LNCAP (cell line): ENCODE data around the gene A4GNT.

Source experiments
- TF ChIP-seq, protein P1 (sequence below): fragments of 450-650 bp; IDR thresholded peaks from 2 replicates; pipeline ENCODE4 v1.5.1; 2017; ENCODE audit warnings: mild to moderate bottlenecking

A4GNT gene

DNA sequence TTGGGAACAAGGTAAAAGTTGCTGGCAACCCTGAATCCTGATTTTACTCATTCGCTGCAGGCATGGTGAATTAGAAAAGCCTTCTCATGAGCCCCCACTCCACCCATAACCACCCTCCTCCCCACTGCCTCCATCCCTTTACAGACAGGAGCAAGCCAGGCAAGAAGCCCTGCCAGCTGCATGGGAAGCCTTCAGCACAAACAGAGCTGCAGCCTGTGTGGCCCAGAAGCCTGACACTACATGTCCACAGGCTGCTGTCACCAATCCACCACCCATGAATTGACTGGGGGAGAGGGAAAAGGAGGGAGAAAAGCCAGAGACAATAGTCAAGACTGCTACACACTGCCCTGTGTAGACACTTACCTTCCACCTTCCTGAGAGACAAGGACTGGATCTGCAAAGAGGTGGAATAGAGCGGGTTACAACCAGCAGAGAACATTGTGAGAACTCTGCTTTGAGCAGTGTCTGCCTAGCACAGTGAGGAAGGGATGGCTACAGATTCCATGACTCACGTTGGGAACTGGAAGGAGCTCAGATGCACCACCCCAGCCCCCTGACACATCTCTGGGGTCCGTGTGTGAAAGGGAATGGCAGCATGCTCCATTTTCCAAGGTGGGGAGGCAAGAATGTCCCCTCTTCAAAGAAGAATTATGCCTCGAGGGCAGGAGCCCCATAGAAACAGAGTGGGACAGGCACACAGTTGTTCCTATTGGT lies 50.7 kb downstream of the A4GNT start:
- TF ChIP-seq, protein P1, sequence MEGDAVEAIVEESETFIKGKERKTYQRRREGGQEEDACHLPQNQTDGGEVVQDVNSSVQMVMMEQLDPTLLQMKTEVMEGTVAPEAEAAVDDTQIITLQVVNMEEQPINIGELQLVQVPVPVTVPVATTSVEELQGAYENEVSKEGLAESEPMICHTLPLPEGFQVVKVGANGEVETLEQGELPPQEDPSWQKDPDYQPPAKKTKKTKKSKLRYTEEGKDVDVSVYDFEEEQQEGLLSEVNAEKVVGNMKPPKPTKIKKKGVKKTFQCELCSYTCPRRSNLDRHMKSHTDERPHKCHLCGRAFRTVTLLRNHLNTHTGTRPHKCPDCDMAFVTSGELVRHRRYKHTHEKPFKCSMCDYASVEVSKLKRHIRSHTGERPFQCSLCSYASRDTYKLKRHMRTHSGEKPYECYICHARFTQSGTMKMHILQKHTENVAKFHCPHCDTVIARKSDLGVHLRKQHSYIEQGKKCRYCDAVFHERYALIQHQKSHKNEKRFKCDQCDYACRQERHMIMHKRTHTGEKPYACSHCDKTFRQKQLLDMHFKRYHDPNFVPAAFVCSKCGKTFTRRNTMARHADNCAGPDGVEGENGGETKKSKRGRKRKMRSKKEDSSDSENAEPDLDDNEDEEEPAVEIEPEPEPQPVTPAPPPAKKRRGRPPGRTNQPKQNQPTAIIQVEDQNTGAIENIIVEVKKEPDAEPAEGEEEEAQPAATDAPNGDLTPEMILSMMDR, result no peak

DNA sequence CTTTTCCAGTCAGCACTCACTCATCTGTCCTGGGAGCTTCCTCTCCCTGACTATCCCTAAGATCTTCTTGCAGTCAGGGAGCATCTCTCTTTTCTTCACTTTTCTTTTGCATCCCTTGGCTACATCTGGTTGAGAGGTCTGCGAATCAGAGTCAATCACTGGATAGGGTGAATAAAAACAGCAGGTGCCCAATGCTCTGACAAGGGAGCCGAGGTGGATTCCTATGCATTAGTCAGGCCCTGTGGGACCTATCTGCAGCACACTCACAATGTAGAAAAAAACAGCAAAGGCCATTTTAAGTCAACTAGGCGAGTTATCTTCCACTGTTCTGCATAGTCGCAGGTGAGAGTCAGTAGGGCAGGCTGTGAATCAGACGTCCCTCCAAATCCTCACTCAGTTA lies 52.3 kb downstream of the A4GNT start:
- TF ChIP-seq, protein P1, result no peak

DNA sequence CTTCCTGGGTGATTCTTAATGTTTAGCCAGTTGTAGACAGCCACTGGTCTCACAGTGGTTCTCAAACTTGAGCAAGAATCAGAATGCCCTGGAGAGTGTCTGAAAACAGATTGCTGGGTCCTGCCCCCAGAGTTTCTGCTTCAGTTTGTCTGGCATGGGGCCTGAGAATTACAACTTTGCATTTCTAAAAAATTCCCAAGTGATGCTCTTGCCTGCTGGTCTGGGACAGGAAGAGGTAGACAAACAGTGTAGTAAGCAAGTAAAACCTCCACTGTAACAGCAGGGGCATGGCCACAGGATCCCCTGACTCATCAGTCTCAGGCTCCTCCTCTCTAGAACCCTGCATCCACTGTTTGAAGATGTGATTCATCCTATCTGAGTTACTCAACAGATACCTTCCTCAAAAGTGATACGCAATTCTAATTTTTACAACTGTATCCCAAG lies 53.3 kb downstream of the A4GNT start:
- TF ChIP-seq, protein P1, result no peak

DNA sequence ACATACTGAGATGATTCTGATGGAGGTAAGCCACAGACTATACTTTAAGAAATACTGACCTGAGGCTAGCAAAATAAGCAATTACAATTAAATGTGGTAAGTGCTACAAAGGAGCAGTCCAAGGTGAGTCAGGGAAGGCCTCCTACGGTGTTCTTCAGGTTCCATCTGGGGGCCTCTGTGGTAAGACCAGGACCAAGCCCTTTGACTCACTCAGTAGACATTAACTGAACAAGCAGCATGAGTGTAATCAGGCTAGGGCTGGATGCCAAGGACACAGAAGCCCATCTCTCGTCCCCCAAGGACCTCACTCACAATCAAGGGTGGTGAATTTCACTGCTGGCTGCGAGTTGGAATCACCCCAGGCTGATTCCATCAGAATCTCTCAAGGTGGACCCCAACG lies 54.1 kb downstream of the A4GNT start:
- TF ChIP-seq, protein P1, result no peak
